Uterus (tissue), 4 donors: ENCODE measurements around the gene PBX1. TPM values are rescaled to one million over a fixed set of nuclear protein-coding genes. Genes with fewer than 3 reads are reported as not detected.
A peak's percentile ranks its signal among the peaks of the same experiment; 100 is the strongest.

Source experiments
- DNase-seq, 2 donors: peaks; one replicate each; pipeline ENCODE4 v3.0.0-alpha.2; 2019 to 2020
- H3K27ac ChIP-seq, 2 donors: fragments of 200-600 bp; sonication (generic); 1 replicate in 1 of 2; 2 replicates in 1 of 2; pipeline ENCODE4 v1.5.1; 2016 to 2018
- H3K27me3 ChIP-seq, 2 donors: fragments of 200-600 bp; sonication (generic); one replicate each; pipeline ENCODE4 v1.5.1; 2018 to 2019; ENCODE audit warnings: control low read depth in 1 of 2
- H3K36me3 ChIP-seq, 2 donors: fragments of 200-600 bp; sonication (generic); one replicate each; pipeline ENCODE4 v1.5.1; 2019; ENCODE audit warnings: control low read depth in 1 of 2
- H3K4me1 ChIP-seq, 2 donors: fragments of 200-600 bp; sonication (generic); one replicate each; pipeline ENCODE4 v1.5.1; 2018 to 2019; ENCODE audit warnings: control low read depth in 1 of 2
- H3K4me3 ChIP-seq, 2 donors: fragments of 200-600 bp; sonication (generic); 1 replicate in 1 of 2; 2 replicates in 1 of 2; pipeline ENCODE4 v1.5.1; 2018 to 2019; ENCODE audit warnings: mild to moderate bottlenecking in 1 of 2
- H3K9me3 ChIP-seq, 2 donors: fragments of 200-600 bp; sonication (generic); one replicate each; pipeline ENCODE4 v1.5.1; 2019; ENCODE audit warnings: control low read depth in 1 of 2
- CTCF ChIP-seq, 4 experiments: fragments of 200-600 bp in 2 of 4; fragments of 450-650 bp in 2 of 4; sonication (generic) in 2 of 4; IDR thresholded peaks; one replicate each; pipeline ENCODE4 v1.5.1; 2016 to 2019; ENCODE audit warnings: antibody characterized with exemption in 4 of 4, mild to moderate bottlenecking in 2 of 4, moderate library complexity in 1 of 4
- POLR2A ChIP-seq, 2 donors: fragments of 450-650 bp; IDR thresholded peaks; one replicate each; pipeline ENCODE4 v1.6.1; 2016; ENCODE audit warnings: antibody characterized with exemption in 2 of 2, mild to moderate bottlenecking in 1 of 2, moderate library complexity in 1 of 2
- intact Hi-C: fragments of 100-400 bp; cut with DNase I; formaldehyde crosslinking; loops from one replicate; pipeline ENCODE4 v1.15.1; 2023; ENCODE audit warnings: low total_unique reads
- total RNA-seq, 4 donors: library from RNA; depleted of rRNA in 3 of 4; stranded (reverse); fragments of >200 nt in 3 of 4; gene quantifications; one replicate each; pipeline versions ENCODE4 v1.1.0 to v1.2.4, GENCODE V29; 2014 to 2023
- donor health status: DM: yes; HTN: yes; CAD: no.

PBX1 gene
- total RNA-seq, 4 donors from 2014 or later: 122 to 831 (median 207) TPM

GRCh38 chr1:164581762-164582161 is 22.8 kb downstream of the PBX1 start:
- Histone ChIP-seq H3K4me1 (peaks cover 7 to 36% of the 10 kb centered on the region in 2 donors), H3K36me3 (no peaks in the 10 kb centered on the region), H3K4me3 (no peak overlapping the region), H3K27me3 (no peaks in the 10 kb centered on the region), H3K9me3 (no peaks in the 10 kb centered on the region), H3K27ac (peak overlapping the region in 1 of 2 donors; percentile 94)
- intact Hi-C loops: loop anchor here (10.0 kb wide), 1 partner anchor 203 kb away; no protein-coding TSS in a partner anchor
- TF ChIP-seq CTCF (IDR thresholded peaks at IDR 0.05) (no peak), POLR2A (IDR thresholded peaks at IDR 0.05) (no peak)
- no peak for DNase-seq

- Histone ChIP-seq H3K4me1 (peaks cover 9 to 30% of the 10 kb centered on the region in 2 donors), H3K36me3 (no peaks in the 10 kb centered on the region), H3K4me3 (no peak overlapping the region), H3K9me3 (no peaks in the 10 kb centered on the region), H3K27me3 (no peaks in the 10 kb centered on the region), H3K27ac (peak overlapping the region; percentile 45 to 94)
- no peak for DNase-seq
- intact Hi-C loops: loop anchor here (10.0 kb wide), 1 partner anchor 202 kb away; no protein-coding TSS in a partner anchor
- TF ChIP-seq POLR2A (IDR thresholded peaks at IDR 0.05) (no peak), CTCF (IDR thresholded peaks at IDR 0.05) (no peak)
Measured at GRCh38 chr1:164583196-164583595, 24.2 kb downstream of the PBX1 start.

GRCh38 chr1:164583835-164584539 is 25.0 kb downstream of the PBX1 start:
- Histone ChIP-seq H3K27ac (peak overlapping the region; percentile 45 to 94), H3K36me3 (no peaks in the 10 kb centered on the region), H3K27me3 (no peaks in the 10 kb centered on the region), H3K4me3 (no peak overlapping the region), H3K9me3 (no peaks in the 10 kb centered on the region), H3K4me1 (peaks cover 4 to 22% of the 10 kb centered on the region in 2 donors)
- DNase-seq: no peak
- TF ChIP-seq POLR2A (IDR thresholded peaks at IDR 0.05) (no peak), CTCF (IDR thresholded peaks at IDR 0.05) (no peak)
- intact Hi-C loops: loop anchor here (10.0 kb wide), 1 partner anchor 201 kb away; no protein-coding TSS in a partner anchor

GRCh38 chr1:164586591-164586990 is 27.6 kb downstream of the PBX1 start:
- Histone ChIP-seq H3K27me3 (no peaks in the 10 kb centered on the region), H3K27ac (peak overlapping the region; percentile 88 to 94), H3K4me1 (peaks cover 10 to 20% of the 10 kb centered on the region in 2 donors), H3K4me3 (no peak overlapping the region), H3K9me3 (no peaks in the 10 kb centered on the region), H3K36me3 (no peaks in the 10 kb centered on the region)
- TF ChIP-seq POLR2A (IDR thresholded peaks at IDR 0.05): no peak
- no peak for TF ChIP-seq CTCF (IDR thresholded peaks at IDR 0.05)
- intact Hi-C loops: loop anchor here (10.0 kb wide), 1 partner anchor 198 kb away; no protein-coding TSS in a partner anchor
- no peak for DNase-seq
